Astrocyte of the cerebellum (primary cell): ENCODE data around the gene RESF1.
A peak's percentile ranks its signal among the peaks of the same experiment; 100 is the strongest.

ENCODE experiments used
- DNase-seq: peaks from one replicate; pipeline ENCODE4 v3.0.0-alpha.2; 2011; ENCODE audit warnings: low read depth
- H3K4me3 ChIP-seq: 2 replicates; pipeline ENCODE4 v1.5.1; 2011; ENCODE audit warnings: mild to moderate bottlenecking, low read depth, low read length, moderate library complexity
- in situ Hi-C: cut with HindIII; loops from 2 replicates; pipeline ENCODE4 v1.10.0; 2017; ENCODE audit warnings: low sequenced_read_pairs
- TF ChIP-seq, protein P1 (sequence below): IDR thresholded peaks from 2 replicates; pipeline ENCODE4 v1.5.1; 2012; ENCODE audit warnings: low read length, low read depth, moderate library complexity, mild to moderate bottlenecking; ENCODE audit errors: missing control alignments

Gene RESF1, protein sequence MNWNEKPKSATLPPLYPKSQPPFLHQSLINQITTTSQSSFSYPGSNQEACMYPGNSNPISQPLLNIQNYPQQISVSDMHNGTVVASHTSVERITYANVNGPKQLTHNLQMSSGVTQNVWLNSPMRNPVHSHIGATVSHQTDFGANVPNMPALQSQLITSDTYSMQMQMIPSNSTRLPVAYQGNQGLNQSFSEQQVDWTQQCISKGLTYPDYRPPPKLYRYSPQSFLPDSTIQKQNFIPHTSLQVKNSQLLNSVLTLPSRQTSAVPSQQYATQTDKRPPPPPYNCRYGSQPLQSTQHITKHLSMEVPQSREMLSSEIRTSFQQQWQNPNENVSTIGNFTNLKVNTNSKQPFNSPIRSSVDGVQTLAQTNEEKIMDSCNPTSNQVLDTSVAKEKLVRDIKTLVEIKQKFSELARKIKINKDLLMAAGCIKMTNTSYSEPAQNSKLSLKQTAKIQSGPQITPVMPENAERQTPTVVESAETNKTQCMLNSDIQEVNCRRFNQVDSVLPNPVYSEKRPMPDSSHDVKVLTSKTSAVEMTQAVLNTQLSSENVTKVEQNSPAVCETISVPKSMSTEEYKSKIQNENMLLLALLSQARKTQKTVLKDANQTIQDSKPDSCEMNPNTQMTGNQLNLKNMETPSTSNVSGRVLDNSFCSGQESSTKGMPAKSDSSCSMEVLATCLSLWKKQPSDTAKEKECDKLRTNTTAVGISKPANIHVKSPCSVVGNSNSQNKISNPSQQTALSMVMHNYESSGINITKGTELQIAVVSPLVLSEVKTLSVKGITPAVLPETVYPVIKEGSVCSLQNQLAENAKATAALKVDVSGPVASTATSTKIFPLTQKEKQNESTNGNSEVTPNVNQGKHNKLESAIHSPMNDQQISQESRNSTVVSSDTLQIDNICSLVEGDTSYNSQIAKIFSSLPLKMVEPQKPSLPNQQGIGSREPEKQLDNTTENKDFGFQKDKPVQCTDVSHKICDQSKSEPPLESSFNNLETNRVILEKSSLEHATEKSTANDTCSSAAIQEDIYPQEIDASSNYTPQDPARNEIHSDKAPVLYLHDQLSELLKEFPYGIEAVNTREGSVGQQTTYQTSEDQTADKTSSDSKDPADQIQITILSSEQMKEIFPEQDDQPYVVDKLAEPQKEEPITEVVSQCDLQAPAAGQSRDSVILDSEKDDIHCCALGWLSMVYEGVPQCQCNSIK (N-terminal part only)

DNA sequence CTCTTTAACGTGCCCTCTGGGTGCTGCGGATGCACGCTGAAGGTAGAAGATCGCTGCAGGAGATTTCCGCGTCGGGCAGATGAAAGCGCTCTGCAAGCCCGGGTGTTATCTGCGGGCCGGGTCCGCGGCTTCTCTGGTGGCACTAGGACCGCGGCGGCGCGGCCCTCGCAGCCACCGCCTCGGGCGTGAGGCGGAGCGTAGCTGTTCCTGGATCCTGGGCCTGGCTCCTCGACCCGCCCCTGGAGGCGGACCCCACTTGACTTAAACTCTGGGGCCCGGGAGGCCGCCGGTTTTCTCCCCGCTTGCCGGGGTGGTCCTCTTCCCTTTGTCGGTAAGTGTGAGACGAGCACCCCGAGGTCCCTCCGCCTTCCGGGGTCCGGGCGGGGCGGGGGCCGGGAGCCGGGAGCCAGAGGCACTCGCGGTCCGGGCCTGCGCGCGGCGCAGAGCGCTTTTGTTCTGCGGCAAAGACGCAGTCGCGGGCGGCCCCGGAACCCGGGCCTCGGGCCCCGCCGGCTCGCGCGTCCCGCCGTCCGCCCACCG is at the start of gene RESF1:
TSS of gene RESF1 (plus strand) at position 255 of the 540 bp plus-strand sequence. CDS start 21,541 bp downstream, outside the sequence.
- TF ChIP-seq, protein P1, sequence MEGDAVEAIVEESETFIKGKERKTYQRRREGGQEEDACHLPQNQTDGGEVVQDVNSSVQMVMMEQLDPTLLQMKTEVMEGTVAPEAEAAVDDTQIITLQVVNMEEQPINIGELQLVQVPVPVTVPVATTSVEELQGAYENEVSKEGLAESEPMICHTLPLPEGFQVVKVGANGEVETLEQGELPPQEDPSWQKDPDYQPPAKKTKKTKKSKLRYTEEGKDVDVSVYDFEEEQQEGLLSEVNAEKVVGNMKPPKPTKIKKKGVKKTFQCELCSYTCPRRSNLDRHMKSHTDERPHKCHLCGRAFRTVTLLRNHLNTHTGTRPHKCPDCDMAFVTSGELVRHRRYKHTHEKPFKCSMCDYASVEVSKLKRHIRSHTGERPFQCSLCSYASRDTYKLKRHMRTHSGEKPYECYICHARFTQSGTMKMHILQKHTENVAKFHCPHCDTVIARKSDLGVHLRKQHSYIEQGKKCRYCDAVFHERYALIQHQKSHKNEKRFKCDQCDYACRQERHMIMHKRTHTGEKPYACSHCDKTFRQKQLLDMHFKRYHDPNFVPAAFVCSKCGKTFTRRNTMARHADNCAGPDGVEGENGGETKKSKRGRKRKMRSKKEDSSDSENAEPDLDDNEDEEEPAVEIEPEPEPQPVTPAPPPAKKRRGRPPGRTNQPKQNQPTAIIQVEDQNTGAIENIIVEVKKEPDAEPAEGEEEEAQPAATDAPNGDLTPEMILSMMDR = no peak
- in situ Hi-C loops = loop anchor here (10.0 kb wide), 1 partner anchor 214 kb away; no protein-coding TSS in a partner anchor
- peak; percentile 33 for DNase-seq
- H3K4me3 ChIP-seq = peak within 1 kb of the TSS; percentile 71

DNA sequence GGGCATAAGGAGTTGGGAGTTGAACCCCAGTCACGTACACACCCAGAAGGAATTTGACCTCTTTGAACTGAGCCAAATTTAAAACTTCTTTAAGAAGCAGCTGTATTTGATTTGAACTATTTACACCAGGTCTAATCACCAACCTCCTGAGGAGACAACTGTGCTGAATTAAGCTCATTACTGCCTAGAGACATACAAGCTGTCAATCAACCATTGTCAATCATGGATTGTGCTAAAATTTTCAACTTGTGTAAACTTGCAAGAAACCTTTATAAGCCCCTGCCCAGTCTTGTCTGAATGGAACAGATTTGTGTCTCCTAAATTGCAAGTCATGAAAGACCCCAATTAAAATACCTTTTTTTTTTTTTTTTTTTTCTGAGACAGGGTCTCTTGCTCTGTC is 44.3 kb upstream of the RESF1 start:
- TF ChIP-seq, protein P1 = no peak
- in situ Hi-C loops = no loop called here
- DNase-seq = no peak

DNA sequence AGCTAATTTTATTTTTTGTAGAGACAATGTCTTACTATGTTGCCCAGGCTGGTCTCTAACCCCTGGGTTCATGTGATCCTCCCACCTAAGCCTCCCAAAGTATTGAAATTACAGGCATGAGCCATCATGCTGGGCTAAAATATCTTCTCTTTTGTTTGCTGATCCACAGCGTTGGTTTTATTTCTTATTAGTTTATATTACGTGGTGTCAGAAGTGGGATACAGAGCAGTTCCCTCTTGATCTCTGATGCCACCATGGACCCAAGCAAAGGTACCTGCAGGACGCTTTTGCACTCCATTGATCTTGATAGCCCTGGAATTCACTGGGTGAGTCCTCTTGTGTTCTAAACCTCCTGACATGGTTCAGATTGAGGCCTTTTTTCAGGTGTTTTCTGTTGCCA is 43.8 kb upstream of the RESF1 start:
- in situ Hi-C loops = no loop called here
- H3K4me3 ChIP-seq = no peak overlapping the region
- TF ChIP-seq, protein P1 = no peak
- DNase-seq = no peak

More for the DNA sequence above, 44.3 kb upstream of the RESF1 start:
- H3K4me3 ChIP-seq = no peak overlapping the region

DNA sequence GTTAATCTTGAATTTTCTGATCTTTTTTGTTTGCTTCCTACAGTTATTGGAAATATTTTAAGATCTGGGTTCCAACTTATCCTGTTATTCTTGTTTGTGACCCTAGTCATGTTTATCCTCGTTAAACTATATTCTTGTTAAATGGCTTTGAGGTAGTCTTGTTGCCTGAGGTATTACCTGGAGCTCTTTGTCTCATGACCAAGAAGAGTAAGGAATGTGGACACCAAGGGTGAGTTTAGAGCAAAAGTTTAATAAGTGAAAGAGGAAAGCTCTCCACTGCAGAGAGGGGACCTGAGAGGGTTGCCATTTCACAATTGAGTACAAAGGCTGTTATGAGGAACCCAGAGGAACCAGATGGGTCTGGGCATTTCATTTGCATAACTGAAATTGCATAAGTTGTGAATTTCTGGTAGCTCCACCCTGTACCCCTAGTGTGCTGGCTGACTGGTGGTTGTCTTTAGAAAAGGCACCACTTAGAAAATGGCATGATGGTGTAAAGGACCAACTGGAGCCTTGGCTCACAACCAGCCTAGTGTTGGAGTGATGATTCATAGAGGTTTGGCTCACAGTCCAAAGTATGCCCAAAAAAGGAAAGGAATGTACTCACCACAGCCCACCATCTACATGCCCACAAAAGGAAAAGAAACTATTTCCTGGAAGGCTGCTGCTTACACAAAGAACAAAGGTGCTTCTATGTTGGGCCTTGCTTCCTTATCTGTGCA is 36.7 kb upstream of the RESF1 start:
- no peak overlapping the region for H3K4me3 ChIP-seq
- in situ Hi-C loops = no loop called here
- no peak for DNase-seq
- TF ChIP-seq, protein P1 = no peak

DNA sequence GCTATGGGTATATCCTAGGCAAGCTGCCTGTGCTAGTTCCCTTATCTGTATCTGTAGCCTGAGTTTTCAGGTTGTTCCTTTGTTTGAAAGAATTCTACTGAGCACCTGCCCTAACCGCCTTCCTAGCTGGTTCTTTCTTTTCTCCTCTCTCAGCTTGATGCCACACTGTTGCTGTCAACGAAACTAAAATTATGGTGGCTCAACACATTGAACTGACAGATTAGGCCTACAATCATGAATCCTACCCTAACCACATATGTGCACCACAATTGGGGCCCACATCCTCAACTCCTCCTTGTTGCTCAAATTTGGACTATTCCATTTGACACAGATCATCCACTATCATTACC is 36.2 kb upstream of the RESF1 start:
- in situ Hi-C loops = no loop called here
- TF ChIP-seq, protein P1 = no peak
- H3K4me3 ChIP-seq = no peak overlapping the region
- no peak for DNase-seq
